Calu3 (cell line): Measurements from ENCODE around the gene SLC12A3. TPM values are rescaled to one million over a fixed set of nuclear protein-coding genes. Genes with fewer than 3 reads are reported as not detected.

ENCODE experiments used
- BruUV-seq: library from RNA; stranded (reverse); fragments of 400-500 nt; replicated peaks from 2 replicates; lab custom pipeline; 2021; lab: Mats Ljungman, UMichigan
- CTCF ChIA-PET: fragments of 300-600 bp; sonication (Branson Sonifier 250); formaldehyde crosslinking; loops from one replicate; lab custom pipeline; 2022; ENCODE audit warnings: antibody characterized with exemption; lab: Charles Lee
- DNase-seq: peaks from one replicate; pipeline ENCODE4 v3.0.0; 2022
- H3K27ac Mint-ChIP-seq: one replicate; pipeline ENCODE4 v1.8.0; 2022; ENCODE audit warnings: mixed read lengths; ENCODE audit not compliant: unreplicated experiment
- H3K27me3 Mint-ChIP-seq: one replicate; pipeline ENCODE4 v1.8.0; 2022; ENCODE audit warnings: mixed read lengths; ENCODE audit not compliant: unreplicated experiment
- H3K36me3 Mint-ChIP-seq: one replicate; pipeline ENCODE4 v1.8.0; 2022; ENCODE audit warnings: mild to moderate bottlenecking, moderate library complexity, mixed read lengths; ENCODE audit not compliant: insufficient read depth, unreplicated experiment
- H3K4me1 Mint-ChIP-seq: one replicate; pipeline ENCODE4 v1.8.0; 2022; ENCODE audit warnings: mild to moderate bottlenecking, low read depth, mixed read lengths; ENCODE audit not compliant: unreplicated experiment
- H3K4me3 Mint-ChIP-seq: one replicate; pipeline ENCODE4 v1.8.0; 2022; ENCODE audit warnings: mild to moderate bottlenecking, low read depth, moderate library complexity, mixed read lengths; ENCODE audit not compliant: unreplicated experiment
- H3K9me3 Mint-ChIP-seq: one replicate; pipeline ENCODE4 v1.8.0; 2022; ENCODE audit warnings: low read depth, mixed read lengths; ENCODE audit not compliant: unreplicated experiment
- CTCF ChIP-seq: fragments of 200-600 bp; IDR thresholded peaks from one replicate; pipeline ENCODE4 v1.8.0; 2022; ENCODE audit warnings: antibody characterized with exemption; ENCODE audit not compliant: unreplicated experiment
- intact Hi-C: fragments of 100-400 bp; cut with micrococcal nuclease; formaldehyde crosslinking; loops from one replicate; pipeline ENCODE4 v1.10.0; 2022; ENCODE audit not compliant: unreplicated experiment
- total RNA-seq: library from RNA; stranded (reverse); gene quantifications from 2 replicates; pipeline ENCODE4 v1.2.3, GENCODE V29; 2022

Gene SLC12A3
- total RNA-seq, 1 experiment from 2014 or later: not detected

- no peaks in the 10 kb centered on the region for H3K9me3 Mint-ChIP-seq
- intact Hi-C loops: no loop called here
- BruUV-seq: no TSS peak
- H3K27ac Mint-ChIP-seq: no peak overlapping the region
- peaks cover 8% of the 10 kb centered on the region for H3K27me3 Mint-ChIP-seq
- no peak for DNase-seq
- no peaks in the 10 kb centered on the region for H3K36me3 Mint-ChIP-seq
- CTCF ChIA-PET: interaction anchor here (0.6 kb wide), 1 partner anchor 576 kb away, joined by 4 read pairs; no protein-coding TSS in a partner anchor
- no peak for TF ChIP-seq CTCF
- no peaks in the 10 kb centered on the region for H3K4me1 Mint-ChIP-seq
- no peak overlapping the region for H3K4me3 Mint-ChIP-seq
Measured at GRCh38 chr16:56874800-56875199, 9.8 kb downstream of the SLC12A3 start.

DNA sequence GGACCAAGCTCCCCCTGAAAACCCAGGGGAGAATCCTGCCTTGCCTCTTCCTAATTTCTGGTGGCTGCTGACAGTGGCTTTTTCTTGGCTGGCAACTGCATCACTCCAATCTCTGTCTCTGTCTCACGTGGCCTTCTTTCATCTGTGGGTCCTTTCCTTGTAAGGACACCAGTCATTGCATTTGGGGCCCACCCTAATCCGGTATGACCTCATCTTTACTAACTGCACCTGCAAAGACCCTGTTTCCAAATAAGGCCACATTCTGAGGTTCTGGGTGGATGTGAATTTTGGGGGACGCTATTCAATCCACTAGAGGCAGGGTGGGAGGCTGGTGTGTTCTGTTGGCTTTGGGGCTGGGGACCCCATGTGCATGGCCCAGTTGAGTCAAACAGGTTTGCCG lies 11.0 kb downstream of the SLC12A3 start:
- Mint-ChIP-seq H3K4me3 (no peak overlapping the region), H3K4me1 (no peaks in the 10 kb centered on the region), H3K27me3 (peaks cover 20% of the 10 kb centered on the region), H3K9me3 (no peaks in the 10 kb centered on the region), H3K27ac (no peak overlapping the region), H3K36me3 (no peaks in the 10 kb centered on the region)
- no peak for DNase-seq
- intact Hi-C loops: no loop called here
- CTCF ChIA-PET: no interaction called here
- TF ChIP-seq CTCF: no peak
- no TSS peak for BruUV-seq

DNA sequence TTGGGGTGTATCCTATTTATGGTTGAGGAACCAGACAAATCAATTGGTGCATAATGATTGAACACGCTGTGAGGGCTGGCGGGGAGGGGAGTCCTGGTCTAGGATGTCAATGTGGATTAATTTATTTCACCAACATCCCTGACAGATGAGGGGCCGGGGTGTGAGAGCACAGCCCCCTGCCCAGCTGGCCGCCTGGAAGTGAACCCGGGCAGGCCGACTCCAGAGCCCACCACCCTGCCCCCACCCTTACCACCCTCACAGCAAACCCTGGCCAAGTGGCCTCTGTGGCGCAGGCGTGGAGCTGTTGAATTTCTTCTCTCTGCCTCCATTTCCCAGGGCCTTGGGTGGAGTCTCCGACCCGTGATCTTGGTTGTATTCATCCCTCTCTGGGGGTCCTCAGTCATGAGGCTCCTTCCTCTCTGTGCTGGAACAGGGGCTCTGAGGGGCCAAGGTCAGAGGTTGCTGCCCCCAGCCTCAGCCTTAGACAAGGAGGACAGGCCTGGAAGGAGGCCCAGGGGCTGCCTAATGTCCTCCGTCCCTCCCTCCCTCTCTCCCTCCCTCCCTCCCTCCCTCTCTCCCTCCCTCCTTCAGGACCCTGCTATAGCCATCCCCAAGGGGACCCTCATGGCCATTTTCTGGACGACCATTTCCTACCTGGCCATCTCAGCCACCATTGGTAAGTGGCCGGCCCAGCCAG lies 12.6 kb downstream of the SLC12A3 start:
- Mint-ChIP-seq H3K4me3 (no peak overlapping the region), H3K27me3 (peaks cover 30% of the 10 kb centered on the region), H3K27ac (no peak overlapping the region), H3K4me1 (no peaks in the 10 kb centered on the region), H3K9me3 (no peaks in the 10 kb centered on the region), H3K36me3 (no peaks in the 10 kb centered on the region)
- no TSS peak for BruUV-seq
- no peak for DNase-seq
- no peak for TF ChIP-seq CTCF
- CTCF ChIA-PET: no interaction called here
- intact Hi-C loops: no loop called here

- Mint-ChIP-seq H3K27me3 (peaks cover 30% of the 10 kb centered on the region), H3K4me1 (no peaks in the 10 kb centered on the region), H3K9me3 (no peaks in the 10 kb centered on the region), H3K4me3 (no peak overlapping the region), H3K27ac (no peak overlapping the region), H3K36me3 (no peaks in the 10 kb centered on the region)
- intact Hi-C loops: no loop called here
- DNase-seq: no peak
- no peak for TF ChIP-seq CTCF
- BruUV-seq: no TSS peak
- CTCF ChIA-PET: no interaction called here
Measured at GRCh38 chr16:56878282-56878854, 13.4 kb downstream of the SLC12A3 start.
